HuH-7.5 (cell line): ENCODE measurements around the gene MRPL33.
"Not testable (repeated sequence)": the region's sequence is repeated elsewhere in the genome, so short reads cannot be mapped to it uniquely, and the experiment has no call there.

ENCODE experiments used
- DNase-seq: peaks from one replicate; pipeline ENCODE4 v3.0.0; 2011; ENCODE audit warnings: low spot score

MRPL33 gene

GRCh38 chr2:27741673-27742072, 29.8 kb upstream of the MRPL33 start:
- DNase-seq: no peak

GRCh38 chr2:27742571-27742970, 28.9 kb upstream of the MRPL33 start:
- no peak for DNase-seq

- DNase-seq: not testable (repeated sequence)
Observed at GRCh38 chr2:27745494-27745893, 26.0 kb upstream of the MRPL33 start.

- no peak for DNase-seq
Observed at GRCh38 chr2:27746325-27746724, 25.2 kb upstream of the MRPL33 start.

GRCh38 chr2:27747827-27748352, 23.6 kb upstream of the MRPL33 start:
- no peak for DNase-seq

GRCh38 chr2:27748803-27749554, 22.5 kb upstream of the MRPL33 start:
- not testable (repeated sequence) for DNase-seq

- no peak for DNase-seq
Observed at GRCh38 chr2:27751377-27751776, 20.1 kb upstream of the MRPL33 start.

- no peak for DNase-seq
Observed at GRCh38 chr2:27752551-27753237, 18.8 kb upstream of the MRPL33 start.

GRCh38 chr2:27754138-27754588, 17.4 kb upstream of the MRPL33 start:
- DNase-seq: no peak

GRCh38 chr2:27754831-27755230, 16.7 kb upstream of the MRPL33 start:
- no peak for DNase-seq

- DNase-seq: no peak
Observed at GRCh38 chr2:27756091-27756490, 15.4 kb upstream of the MRPL33 start.

- no peak for DNase-seq
Observed at GRCh38 chr2:27756544-27757498, 14.7 kb upstream of the MRPL33 start.

- peak; percentile 56 for DNase-seq
Observed at GRCh38 chr2:27762951-27763906, 8.3 kb upstream of the MRPL33 start.

- DNase-seq: no peak
Observed at GRCh38 chr2:27763907-27764267, 7.6 kb upstream of the MRPL33 start.

GRCh38 chr2:27764526-27764925, 7.0 kb upstream of the MRPL33 start:
- DNase-seq: not testable (repeated sequence)

GRCh38 chr2:27765621-27766286, 5.8 kb upstream of the MRPL33 start:
- no peak for DNase-seq

- DNase-seq: no peak
Observed at GRCh38 chr2:27766287-27766661, 5.2 kb upstream of the MRPL33 start.

GRCh38 chr2:27771202-27771547, 344 bp upstream of the MRPL33 start:
- DNase-seq: no peak

- no peak for DNase-seq
Observed at GRCh38 chr2:27772804-27773203, 1.3 kb downstream of the MRPL33 start.

- DNase-seq: no peak
Observed at GRCh38 chr2:27773959-27774358, 2.4 kb downstream of the MRPL33 start.

GRCh38 chr2:27776097-27776496, 4.6 kb downstream of the MRPL33 start:
- no peak for DNase-seq
